Inflammatory macrophage treated with lipopolysaccharide for 4 hours (primary cell): Measurements from ENCODE around the gene TSPAN31.
A peak's percentile ranks its signal among the peaks of the same experiment; 100 is the strongest.

Experiments
- DNase-seq: peaks from one replicate; pipeline ENCODE4 v3.0.0-alpha.2; 2020

Gene TSPAN31

DNA sequence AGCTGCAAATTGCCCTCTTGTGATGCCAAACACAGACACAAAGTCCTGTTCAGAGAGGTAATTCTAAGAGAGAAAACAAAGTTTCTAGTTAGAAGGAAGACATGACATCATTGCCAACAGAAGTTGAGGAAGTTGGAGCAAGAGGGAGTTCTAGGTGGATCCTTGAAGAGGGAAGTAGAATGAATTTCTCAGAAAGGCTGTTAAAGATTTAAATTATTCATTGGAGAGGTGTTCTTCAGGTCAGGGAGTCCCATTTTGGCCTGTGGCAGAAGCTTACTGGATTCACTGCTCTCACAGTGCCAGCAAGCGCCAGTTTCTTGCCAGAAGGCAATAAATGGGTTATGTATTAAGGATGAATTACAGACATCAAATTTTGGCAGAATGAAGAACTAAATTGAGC lies 53.1 kb downstream of the TSPAN31 start:
- peak; percentile 83 for DNase-seq
